SK-N-SH (cell line): ENCODE data around the gene TSC22D2.

Experiments
- CTCF ChIP-seq: fragments of 200-600 bp; sonication (generic); IDR thresholded peaks from 2 replicates; pipeline ENCODE4 v1.6.1; 2017; ENCODE audit warnings: antibody characterized with exemption, mild to moderate bottlenecking, moderate library complexity
- EP300 ChIP-seq, 2 experiments: IDR thresholded peaks; 2 replicates each; pipeline versions ENCODE4 v1.4.0 to v1.6.1; 2012; ENCODE audit warnings: borderline replicate concordance in 1 of 2, low read depth in 1 of 2, low read length in 1 of 2
- NFIC ChIP-seq: IDR thresholded peaks from 2 replicates; pipeline ENCODE4 v1.4.0; 2012; ENCODE audit warnings: borderline replicate concordance
- POLR2AphosphoS5 ChIP-seq: IDR thresholded peaks from 2 replicates; pipeline ENCODE4 v1.6.1; 2012; ENCODE audit warnings: low read depth, low read length
- RCOR1 ChIP-seq: fragments of 150-350 bp; IDR thresholded peaks from 2 replicates; pipeline ENCODE4 v1.6.1; 2017; ENCODE audit warnings: antibody characterized with exemption, low read length
- TEAD4 ChIP-seq: IDR thresholded peaks from 2 replicates; pipeline ENCODE4 v1.4.0; 2012; ENCODE audit warnings: mild to moderate bottlenecking, borderline replicate concordance; ENCODE audit not compliant: insufficient read depth
- USF2 ChIP-seq: fragments of 150-350 bp; IDR thresholded peaks from 2 replicates; pipeline ENCODE4 v1.6.1; 2017; ENCODE audit warnings: antibody characterized with exemption, low read length, low read depth, borderline replicate concordance
- YY1 ChIP-seq: IDR thresholded peaks from 2 replicates; pipeline ENCODE4 v1.4.0; 2012; ENCODE audit warnings: low read depth, mild to moderate bottlenecking

GRCh38 chr3:150372320-150372719, 35.8 kb upstream of the TSC22D2 start:
- TF ChIP-seq TEAD4 (no peak), EP300 (IDR thresholded peaks at IDR 0.05; ENCODE audit: borderline replicate concordance in 1 of 2, low read depth in 1 of 2, low read length in 1 of 2) (no peak), RCOR1 (no peak), CTCF (no peak), POLR2AphosphoS5 (no peak), NFIC (no peak), YY1 (no peak), USF2 (no peak)
